HG02759 (cell line): ENCODE data around the gene RBBP8NL.

Experiments used
- ATAC-seq: cut with Tn5 transposase; IDR thresholded peaks from one replicate; pipeline ENCODE4 v1.9.1; 2021; ENCODE audit warnings: mild to moderate bottlenecking, moderate library complexity; ENCODE audit not compliant: unreplicated experiment

RBBP8NL gene

DNA sequence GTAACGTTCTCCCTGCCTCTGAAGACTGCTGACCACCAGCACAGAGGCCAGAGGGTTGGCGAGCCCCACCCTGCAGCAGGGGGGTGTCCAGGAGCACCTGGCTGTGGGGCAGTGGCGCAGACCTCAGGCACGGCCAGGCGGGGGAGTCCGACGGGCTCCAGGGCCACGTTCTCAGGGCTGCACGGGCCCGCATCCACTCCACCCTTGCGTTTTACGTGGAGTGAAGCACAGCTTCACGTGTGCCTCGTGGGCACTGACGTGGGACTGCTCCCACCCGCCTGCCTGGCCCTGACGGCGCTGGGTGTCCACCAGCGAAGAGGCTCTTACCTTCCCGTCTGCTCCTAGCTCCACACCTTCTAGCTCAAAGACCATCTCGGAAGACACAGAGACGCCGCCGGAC lies 33.5 kb downstream of the RBBP8NL start:
- no peak for ATAC-seq

- ATAC-seq: no peak
Measured at GRCh38 chr20:62393335-62393665, 34.0 kb downstream of the RBBP8NL start.

DNA sequence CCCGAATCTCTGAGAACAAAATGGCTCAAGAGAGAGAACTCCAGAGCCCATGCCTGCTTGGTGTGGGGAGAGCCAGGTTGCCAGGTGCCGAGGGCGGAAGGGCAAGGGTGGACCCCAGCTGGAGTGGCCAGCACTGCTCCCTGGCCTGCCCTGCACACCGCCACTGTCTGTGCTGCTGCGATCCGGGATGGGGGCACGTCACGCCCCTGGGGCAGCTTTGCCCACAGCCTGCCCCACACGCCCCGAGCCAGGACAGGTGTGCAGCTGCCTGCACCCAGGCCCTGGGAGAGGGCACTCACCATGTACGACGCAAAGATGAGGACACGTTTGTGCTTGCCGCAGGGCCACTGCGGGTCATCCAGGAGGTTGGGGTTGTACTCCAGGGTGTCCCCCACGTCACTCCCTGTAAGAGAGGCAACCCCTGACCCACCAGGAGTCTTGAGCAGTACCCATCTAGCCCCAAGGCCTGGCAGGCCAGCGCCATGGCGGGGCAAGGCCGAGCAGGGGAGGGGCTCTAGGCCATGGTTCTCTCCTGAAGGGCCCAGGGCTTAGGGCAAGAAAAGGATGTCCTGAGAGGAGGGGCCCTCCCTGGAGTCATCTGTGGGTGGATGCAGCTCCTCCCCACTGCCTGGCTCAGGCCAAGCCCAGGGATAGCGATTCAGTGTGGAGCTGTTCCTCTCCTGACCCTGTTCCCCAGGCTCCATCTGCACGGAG lies 34.6 kb downstream of the RBBP8NL start:
- no peak for ATAC-seq

GRCh38 chr20:62392077-62392418 lies 35.3 kb downstream of the RBBP8NL start:
- no peak for ATAC-seq

- no peak for ATAC-seq
Measured at GRCh38 chr20:62391165-62392076, 35.9 kb downstream of the RBBP8NL start.

- no peak for ATAC-seq
Measured at GRCh38 chr20:62390317-62391164, 36.8 kb downstream of the RBBP8NL start.

DNA sequence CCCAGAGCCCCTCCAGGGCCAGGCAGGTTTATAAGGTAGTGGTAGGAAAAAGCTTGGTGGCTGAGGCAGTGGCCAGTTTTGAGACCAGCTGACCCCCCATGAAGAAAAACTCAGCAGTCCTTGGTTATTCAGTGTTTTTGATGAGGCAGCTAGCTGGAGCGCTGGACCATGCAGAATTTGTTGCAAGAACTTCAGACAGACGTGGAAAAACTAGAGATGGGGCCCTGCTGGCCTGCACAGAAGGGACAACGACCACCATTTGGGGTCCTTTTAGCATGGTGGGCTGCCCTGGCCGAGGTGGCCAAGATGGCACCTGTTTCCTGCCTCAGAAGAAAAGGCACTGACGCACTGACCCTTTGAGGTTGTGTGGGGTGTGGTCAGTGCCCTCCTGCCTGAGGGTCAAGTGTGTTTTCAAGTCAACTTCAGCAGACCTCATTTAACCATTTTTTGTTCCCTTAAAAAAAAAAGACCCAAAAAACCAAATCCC lies 37.7 kb downstream of the RBBP8NL start:
- no peak for ATAC-seq

GRCh38 chr20:62388839-62389600 lies 38.3 kb downstream of the RBBP8NL start:
- no peak for ATAC-seq

DNA sequence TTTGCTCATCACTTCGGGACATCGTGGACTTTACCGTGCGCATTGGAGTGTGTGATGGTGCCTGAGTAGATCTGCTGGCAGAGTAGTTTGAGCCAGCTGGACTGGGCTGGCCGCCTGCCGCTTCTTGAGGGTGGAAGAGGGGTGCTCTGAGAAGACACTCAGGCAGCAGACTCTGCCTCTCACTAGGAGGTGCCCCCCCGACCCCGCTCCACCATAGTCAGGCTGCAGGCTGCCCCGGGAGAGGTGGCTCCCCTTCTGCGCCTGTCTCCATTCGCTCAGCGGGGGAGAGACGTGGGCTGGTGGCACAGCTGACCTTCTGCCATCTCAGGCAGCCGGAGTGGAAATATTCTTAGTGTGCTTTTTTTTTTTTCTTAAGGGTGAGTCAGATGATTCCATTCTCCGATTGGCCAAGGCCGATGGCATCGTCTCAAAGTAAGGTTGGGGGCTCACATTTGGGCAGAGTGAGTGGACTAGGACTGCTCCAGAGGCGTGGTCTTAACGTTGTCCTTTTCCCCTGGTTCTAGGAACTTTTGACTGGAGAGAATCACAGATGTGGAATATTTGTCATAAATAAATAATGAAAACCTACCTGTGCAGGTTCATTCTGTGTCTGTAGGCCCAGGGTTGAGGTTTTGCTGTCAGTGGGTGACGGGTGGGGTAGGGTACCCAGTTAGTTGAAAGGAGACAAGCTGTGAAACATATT lies 39.3 kb downstream of the RBBP8NL start:
- no peak for ATAC-seq

DNA sequence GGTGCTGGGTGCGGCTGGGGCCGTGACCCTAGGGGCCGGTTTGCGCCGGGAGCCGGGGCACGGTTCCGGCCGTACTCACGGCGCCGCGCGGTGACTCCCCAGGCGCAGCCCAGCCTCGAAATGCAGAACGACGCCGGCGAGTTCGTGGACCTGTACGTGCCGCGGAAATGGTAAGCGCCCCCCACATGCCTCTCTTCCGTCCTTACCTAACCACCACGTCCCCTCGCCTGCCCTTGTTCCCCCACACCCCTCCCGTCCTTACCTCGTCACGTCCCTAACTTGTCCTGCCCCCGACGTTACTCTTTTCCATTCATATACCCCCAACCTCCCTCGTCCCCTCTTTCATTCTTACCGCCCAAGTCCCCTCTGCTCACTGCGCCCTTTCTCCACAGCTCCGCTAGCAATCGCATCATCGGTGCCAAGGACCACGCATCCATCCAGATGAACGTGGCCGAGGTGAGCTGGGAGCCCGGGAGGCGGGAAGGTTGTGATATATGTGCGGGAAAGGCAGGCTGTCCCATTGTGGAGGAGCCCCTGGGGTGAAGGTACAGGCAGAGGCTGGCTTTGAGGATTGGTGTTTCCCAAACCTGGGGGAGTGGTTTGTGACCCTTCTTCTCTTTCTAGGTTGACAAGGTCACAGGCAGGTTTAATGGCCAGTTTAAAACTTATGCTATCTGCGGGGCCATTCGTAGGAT lies 40.0 kb downstream of the RBBP8NL start:
- no peak for ATAC-seq

GRCh38 chr20:62386383-62387218 lies 40.7 kb downstream of the RBBP8NL start, which contains the start of gene RPS21:
Gene RPS21 (plus strand): TSS chr20:62387103. CDS start chr20:62387339, 236 bp downstream.
- peak; percentile 87 for ATAC-seq

DNA sequence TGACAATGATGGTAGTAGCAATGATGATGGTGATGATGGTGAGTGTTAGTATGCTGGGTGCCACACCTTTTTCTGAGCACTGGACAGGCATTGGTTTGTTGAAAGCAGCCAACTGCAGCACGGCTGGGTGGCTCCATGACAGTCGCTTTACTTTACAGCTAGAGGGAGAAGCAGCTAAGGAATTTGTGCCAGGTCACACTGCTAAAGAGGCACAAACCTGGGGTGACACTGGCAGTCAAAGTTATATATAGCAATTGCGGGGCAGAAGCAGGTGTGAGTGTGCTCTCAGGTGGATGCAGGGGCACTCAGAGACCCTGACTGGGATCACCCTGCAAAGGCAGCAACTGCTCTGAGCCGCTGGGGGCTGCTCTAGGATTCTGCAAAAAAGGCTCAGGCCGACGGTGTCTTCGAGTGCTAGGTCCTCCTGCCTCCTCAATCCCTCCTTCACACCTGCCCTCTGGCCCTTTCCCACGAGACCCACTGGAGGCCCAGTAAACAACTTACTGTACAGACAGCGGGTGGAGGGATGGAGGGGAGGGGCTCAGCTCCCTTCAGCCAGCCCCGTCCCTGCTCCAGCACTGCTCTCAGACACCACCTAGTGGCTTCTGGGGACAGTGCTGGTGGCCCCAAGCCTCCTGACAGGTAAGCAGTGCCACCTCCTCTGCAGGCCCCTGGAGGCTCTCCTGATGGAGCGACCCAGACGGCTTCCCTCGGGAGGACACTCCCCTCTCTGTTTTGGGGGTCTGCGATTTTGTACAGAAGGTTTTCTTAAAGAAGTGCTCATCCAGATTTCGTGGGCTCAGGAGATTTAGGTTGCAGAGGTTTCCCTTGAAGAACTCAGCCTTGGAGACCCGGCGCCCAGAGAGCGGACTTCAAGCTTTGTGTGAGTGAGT lies 44.8 kb downstream of the RBBP8NL start:
- ATAC-seq: peak; percentile 70

- ATAC-seq: no peak
Measured at GRCh38 chr20:62381842-62382241, 45.5 kb downstream of the RBBP8NL start.

DNA sequence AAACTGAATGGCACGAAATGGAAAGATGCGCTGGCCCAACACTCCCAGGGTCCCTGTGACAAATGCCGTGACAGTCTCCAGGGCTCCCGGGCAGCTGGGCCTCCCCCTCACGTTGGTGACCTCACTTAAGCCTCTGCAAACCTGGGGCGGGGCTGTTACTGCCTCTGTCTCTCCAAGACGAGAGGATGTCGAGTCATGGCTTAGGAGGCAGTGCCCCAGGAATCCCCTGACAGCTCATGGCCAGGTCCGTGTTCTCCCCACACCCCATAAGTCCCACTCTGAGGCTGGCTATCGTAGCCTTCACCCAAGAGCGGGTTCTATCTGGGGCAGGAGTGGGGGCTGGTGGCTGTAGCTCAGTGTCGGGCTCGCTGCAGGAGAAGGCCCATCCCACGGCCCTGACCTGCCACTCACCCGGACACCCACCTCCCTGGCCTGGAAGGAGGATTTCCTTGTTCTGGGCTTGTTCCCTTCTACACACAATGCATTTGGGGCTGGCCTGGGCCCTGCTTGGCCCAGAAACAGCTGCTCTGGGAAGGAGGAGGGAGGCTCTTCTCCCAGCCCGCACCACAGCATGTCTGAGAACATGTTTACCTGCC lies 46.0 kb downstream of the RBBP8NL start:
- ATAC-seq: no peak

DNA sequence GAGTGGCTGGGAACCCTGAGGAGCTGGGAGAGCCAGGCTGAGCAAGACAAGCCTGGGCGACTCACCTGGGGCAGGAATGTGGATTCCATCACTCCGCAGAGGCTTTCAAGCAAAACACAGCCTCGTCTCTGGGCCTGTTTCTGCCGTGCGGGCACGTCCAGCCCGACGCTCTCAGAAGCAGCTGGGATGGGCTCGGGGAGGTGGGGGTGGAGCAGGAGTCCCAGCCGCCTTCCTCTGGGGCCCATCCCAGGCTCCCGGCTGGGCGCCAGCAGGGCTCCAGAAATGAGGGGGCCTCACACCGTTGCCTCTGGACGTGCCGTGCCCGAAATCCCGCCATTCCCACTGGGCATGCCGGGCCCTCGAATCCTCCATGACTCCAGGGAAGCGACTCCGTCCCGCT lies 49.1 kb downstream of the RBBP8NL start:
- no peak for ATAC-seq

DNA sequence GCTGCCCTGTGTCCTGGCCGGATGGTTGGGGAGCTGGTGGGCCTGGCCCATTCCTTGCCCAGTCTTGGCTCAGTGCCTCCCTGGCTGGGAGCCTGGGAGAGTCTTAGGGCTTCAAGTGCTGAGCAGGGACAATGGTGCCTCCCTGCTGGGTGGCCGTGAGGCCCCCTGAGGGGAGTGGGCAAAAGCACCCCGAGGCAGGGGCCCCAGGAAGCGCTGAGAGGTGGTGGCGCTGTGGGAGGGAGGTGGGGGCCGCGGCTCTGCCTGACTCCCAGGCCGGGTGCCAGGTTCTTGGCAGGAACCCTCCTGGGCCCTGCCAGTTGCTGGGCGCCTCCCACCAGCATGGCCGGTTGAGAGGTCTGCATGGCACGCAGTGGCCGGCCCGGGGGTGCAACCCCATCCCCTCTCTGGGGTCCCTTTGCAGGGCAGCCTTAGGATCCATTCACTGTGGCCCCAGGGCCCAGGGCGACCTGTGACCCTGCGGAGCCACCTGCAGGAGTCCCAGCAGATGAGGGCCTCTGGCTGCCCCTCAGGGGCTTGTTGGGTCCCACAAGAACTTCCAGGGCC lies 49.6 kb downstream of the RBBP8NL start:
- ATAC-seq: no peak

DNA sequence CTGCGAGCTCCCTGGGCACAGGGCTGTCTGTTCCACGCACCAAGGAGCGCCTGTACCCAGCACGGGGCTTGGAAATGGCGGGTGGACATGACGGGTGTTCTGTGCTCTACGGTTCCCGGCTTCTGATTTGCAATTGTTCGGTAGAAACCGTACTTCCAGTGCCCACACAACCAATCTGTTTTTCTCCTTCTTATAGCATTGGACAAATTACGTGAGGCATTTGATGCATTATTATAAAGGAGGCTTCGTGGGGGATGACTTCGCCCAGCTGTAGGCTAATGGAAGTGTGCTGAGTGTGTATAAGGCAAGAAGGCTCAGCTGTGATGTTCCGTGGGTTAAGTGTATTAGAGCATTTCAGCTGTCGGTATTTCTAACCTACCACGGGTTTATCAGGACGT lies 50.3 kb downstream of the RBBP8NL start:
- ATAC-seq: no peak
